ENCODE measurements around the gene NUF2.
"Not testable (repeated sequence)": the region's sequence is repeated elsewhere in the genome, so short reads cannot be mapped to it uniquely, and the experiment has no call there.

NUF2 gene

GRCh38 chr1:163335216-163335615, 13.5 kb downstream of the NUF2 start:
- DNase-seq (ENCODE audit: low read depth), result no peak

GRCh38 chr1:163337631-163338030, 15.9 kb downstream of the NUF2 start:
- no peak for DNase-seq (ENCODE audit: low read depth)

GRCh38 chr1:163346326-163346870, 24.6 kb downstream of the NUF2 start:
- DNase-seq (ENCODE audit: low read depth), result no peak

- DNase-seq (ENCODE audit: low read depth), result no peak
These were observed 25.4 kb downstream of the NUF2 start for GRCh38 chr1:163347106-163347505.

- DNase-seq (ENCODE audit: low read depth), result no peak
These were observed 30.2 kb downstream of the NUF2 start for GRCh38 chr1:163351912-163352311.

- DNase-seq (ENCODE audit: low read depth), result no peak
These were observed 35.6 kb downstream of the NUF2 start for GRCh38 chr1:163357378-163357777.

- not testable (repeated sequence) for DNase-seq (ENCODE audit: low read depth)
These were observed 36.4 kb downstream of the NUF2 start for GRCh38 chr1:163358172-163358571.

- DNase-seq (ENCODE audit: low read depth), result no peak
These were observed 39.6 kb downstream of the NUF2 start for GRCh38 chr1:163361123-163361934.

GRCh38 chr1:163365186-163365585, 43.4 kb downstream of the NUF2 start:
- DNase-seq (ENCODE audit: low read depth), result no peak

- DNase-seq (ENCODE audit: low read depth), result no peak
These were observed 44.8 kb downstream of the NUF2 start for GRCh38 chr1:163366555-163366954.

GRCh38 chr1:163367721-163368120, 46.0 kb downstream of the NUF2 start:
- DNase-seq (ENCODE audit: low read depth), result no peak

- no peak for DNase-seq (ENCODE audit: low read depth)
These were observed 50.8 kb downstream of the NUF2 start for GRCh38 chr1:163372576-163372975.

GRCh38 chr1:163378554-163378953, 56.8 kb downstream of the NUF2 start:
- no peak for DNase-seq (ENCODE audit: low read depth)

GRCh38 chr1:163379801-163380200, 58.0 kb downstream of the NUF2 start:
- DNase-seq (ENCODE audit: low read depth), result no peak

- no peak for DNase-seq (ENCODE audit: low read depth)
These were observed 59.9 kb downstream of the NUF2 start for GRCh38 chr1:163381487-163382184.

GRCh38 chr1:163382395-163382794, 60.6 kb downstream of the NUF2 start:
- DNase-seq (ENCODE audit: low read depth), result no peak

- no peak for DNase-seq (ENCODE audit: low read depth)
These were observed 65.4 kb downstream of the NUF2 start for GRCh38 chr1:163387146-163387545.

GRCh38 chr1:163388970-163389369, 67.2 kb downstream of the NUF2 start:
- no peak for DNase-seq (ENCODE audit: low read depth)

GRCh38 chr1:163395790-163396189, 74.0 kb downstream of the NUF2 start:
- DNase-seq (ENCODE audit: low read depth), result no peak

- DNase-seq (ENCODE audit: low read depth), result no peak
These were observed 75.9 kb downstream of the NUF2 start for GRCh38 chr1:163397451-163398200.

GRCh38 chr1:163399001-163399400, 77.2 kb downstream of the NUF2 start:
- DNase-seq (ENCODE audit: low read depth), result no peak

GRCh38 chr1:163399976-163400601, 78.3 kb downstream of the NUF2 start:
- DNase-seq (ENCODE audit: low read depth), result no peak

Data from stimulated activated CD8-positive, alpha-beta memory T cell treated with anti-CD3 and anti-CD28 coated beads, Interleukin-7, amount 100 ng/mL, for 24 hours (primary cell).